GM21515 (cell line): ENCODE results near the gene MTAP.

ENCODE experiments used
- ATAC-seq: cut with Tn5 transposase; IDR thresholded peaks from one replicate; pipeline ENCODE4 v1.9.1; 2021; ENCODE audit not compliant: unreplicated experiment

The MTAP gene

GRCh38 chr9:21804331-21804730, 1.9 kb downstream of the MTAP start:
- ATAC-seq, result no peak

GRCh38 chr9:21804791-21805190, 2.4 kb downstream of the MTAP start:
- no peak for ATAC-seq

GRCh38 chr9:21806644-21807043, 4.2 kb downstream of the MTAP start:
- ATAC-seq, result no peak

GRCh38 chr9:21810388-21810787, 8.0 kb downstream of the MTAP start:
- no peak for ATAC-seq

GRCh38 chr9:21810881-21811280, 8.4 kb downstream of the MTAP start:
- no peak for ATAC-seq

- no peak for ATAC-seq
Measured at GRCh38 chr9:21811914-21812313, 9.5 kb downstream of the MTAP start.

- no peak for ATAC-seq
Measured at GRCh38 chr9:21812415-21812814, 10.0 kb downstream of the MTAP start.

GRCh38 chr9:21812946-21813568, 10.6 kb downstream of the MTAP start:
- ATAC-seq, result peak; percentile 67

GRCh38 chr9:21813575-21814473, 11.4 kb downstream of the MTAP start:
- ATAC-seq, result peak; percentile 49

- ATAC-seq, result no peak
Measured at GRCh38 chr9:21815643-21816042, 13.2 kb downstream of the MTAP start.

- ATAC-seq, result no peak
Measured at GRCh38 chr9:21817176-21817575, 14.7 kb downstream of the MTAP start.

- no peak for ATAC-seq
Measured at GRCh38 chr9:21825637-21826036, 23.2 kb downstream of the MTAP start.

GRCh38 chr9:21828853-21829410, 26.5 kb downstream of the MTAP start:
- ATAC-seq, result no peak

GRCh38 chr9:21830589-21830988, 28.2 kb downstream of the MTAP start:
- no peak for ATAC-seq

GRCh38 chr9:21831841-21832509, 29.5 kb downstream of the MTAP start:
- peak; percentile 60 for ATAC-seq

GRCh38 chr9:21833090-21833801, 30.8 kb downstream of the MTAP start:
- peak; percentile 80 for ATAC-seq

- no peak for ATAC-seq
Measured at GRCh38 chr9:21835121-21835520, 32.7 kb downstream of the MTAP start.

GRCh38 chr9:21836437-21837161, 34.2 kb downstream of the MTAP start:
- no peak for ATAC-seq

- no peak for ATAC-seq
Measured at GRCh38 chr9:21837501-21837900, 35.1 kb downstream of the MTAP start.

- ATAC-seq, result no peak
Measured at GRCh38 chr9:21840647-21841046, 38.2 kb downstream of the MTAP start.
